Aorta (tissue), 4 donors: ENCODE results near the gene SETMAR. TPM values are rescaled to one million over a fixed set of nuclear protein-coding genes. Genes with fewer than 3 reads are reported as not detected.

ENCODE experiments used
- polyA plus RNA-seq, 2 donors: library from polyadenylated mRNA; stranded (reverse); fragments of 200-250 nt; gene quantifications; one replicate each; pipeline ENCODE4 v1.2.3, GENCODE V29; 2013
- total RNA-seq, 2 donors: library from RNA; stranded (reverse); fragmentation: NEBNext Ultra II Directional; extraction: Animal tissue kit (Norgen Biotek cat#: 25700); gene quantifications; one replicate each; pipeline ENCODE4 v1.2.1, GENCODE V29; 2021
- donor health status: healthy with polysubstance abuse.
- donor health status: Bipolar disorder and iron deficiency.
- donor health status: DM: no; HTN: no; CAD: no.
- donor health status: DM: yes; HTN: yes; CAD: no.

SETMAR gene
- total and polyA plus RNA-seq, 4 donors: 15.7 to 30.2 (median 24.7) TPM

Other genes starting within 250 kb of the SETMAR start
- gene SUMF1, start 163.9 kb downstream of the SETMAR start, total RNA-seq: 10 to 100 TPM; 26.5 to 35.8 TPM
- 10 to 100 TPM; 23.3 to 30.4 TPM for gene SUMF1, start 163.9 kb downstream of the SETMAR start, polyA plus RNA-seq
- gene ITPR1, start 190.0 kb downstream of the SETMAR start, total RNA-seq: 100 to 1,000 TPM; 227 to 294 TPM
- 10 to 100 TPM; 30.7 to 71.3 TPM for gene ITPR1, start 190.0 kb downstream of the SETMAR start, polyA plus RNA-seq